H1 (cell line): ENCODE data around the gene TMUB1. TPM values are rescaled to one million over a fixed set of nuclear protein-coding genes. Genes with fewer than 3 reads are reported as not detected.

ENCODE experiments used
- ASH2L ChIP-seq: fragments of 200-600, 300-600 bp; sonication (generic); IDR thresholded peaks from one replicate; pipeline ENCODE4 v1.7.1; 2017; ENCODE audit warnings: low read length
- CREB1 ChIP-seq: IDR thresholded peaks from 2 replicates; pipeline ENCODE4 v1.6.1; 2012; ENCODE audit warnings: inconsistent platforms
- CTBP2 ChIP-seq: IDR thresholded peaks from 2 replicates; pipeline ENCODE4 v1.7.0; 2011; ENCODE audit warnings: borderline replicate concordance, mild to moderate bottlenecking, moderate library complexity, mixed read lengths, low read length; ENCODE audit not compliant: insufficient read depth, insufficient read length
- EP300 ChIP-seq, 2 experiments: IDR thresholded peaks; 1 replicate in 1 of 2; 2 replicates in 1 of 2; pipeline ENCODE4 v1.6.1; 2011 to 2012; ENCODE audit warnings: low read depth in 2 of 2, low read length in 2 of 2, mild to moderate bottlenecking in 2 of 2, borderline replicate concordance in 1 of 2, inconsistent platforms in 1 of 2, moderate library complexity in 1 of 2
- HDAC2 ChIP-seq, 2 experiments: fragments of 300-600 bp in 1 of 2; sonication (generic) in 1 of 2; IDR thresholded peaks; 2 replicates each; pipeline ENCODE4 v1.6.1; 2011 to 2012; ENCODE audit warnings: low read depth in 2 of 2, low read length in 2 of 2, mild to moderate bottlenecking in 2 of 2, moderate library complexity in 2 of 2, borderline replicate concordance in 1 of 2, inconsistent platforms in 1 of 2
- KDM1A ChIP-seq: fragments of 200-600, 300-600 bp; sonication (generic); IDR thresholded peaks from 2 replicates; pipeline ENCODE4 v1.7.1; 2016; ENCODE audit warnings: mild to moderate bottlenecking, low read length, borderline replicate concordance
- NRF1 ChIP-seq: IDR thresholded peaks from 2 replicates; pipeline ENCODE4 v1.6.1; 2011; ENCODE audit warnings: mild to moderate bottlenecking, low read depth, low read length, improper control_type of control experiment
- POLR2AphosphoS5 ChIP-seq: IDR thresholded peaks from 2 replicates; pipeline ENCODE4 v1.6.1; 2011; ENCODE audit warnings: low read depth, low read length
- RNF2 ChIP-seq: fragments of 200-900, 300-1000 bp; sonication (generic); IDR thresholded peaks from 2 replicates; pipeline ENCODE4 v1.7.1; 2016; ENCODE audit warnings: borderline replicate concordance, low read depth, mild to moderate bottlenecking, antibody characterized with exemption, low read length; ENCODE audit not compliant: poor library complexity, severe bottlenecking; ENCODE audit errors: missing control alignments
- SIN3A ChIP-seq, 2 experiments: IDR thresholded peaks in 1 of 2; conservative IDR thresholded peaks in 1 of 2; 2 replicates each; pipeline ENCODE4 v1.6.1; 2011 to 2012; ENCODE audit warnings: low read length in 2 of 2, improper control_type of control experiment in 1 of 2, low read depth in 1 of 2, mild to moderate bottlenecking in 1 of 2
- SIRT6 ChIP-seq: IDR thresholded peaks from one replicate; pipeline ENCODE4 v1.7.1; 2012; ENCODE audit warnings: low read length, inconsistent platforms
- SIX5 ChIP-seq: IDR thresholded peaks from 2 replicates; pipeline ENCODE4 v1.6.1; 2011; ENCODE audit warnings: mild to moderate bottlenecking, low read depth, low read length
- SP1 ChIP-seq: IDR thresholded peaks from 2 replicates; pipeline ENCODE4 v1.6.1; 2011; ENCODE audit warnings: low read depth, low read length
- SRF ChIP-seq: IDR thresholded peaks from 2 replicates; pipeline ENCODE4 v1.6.1; 2011; ENCODE audit warnings: mild to moderate bottlenecking, low read depth, low read length, moderate library complexity
- SUZ12 ChIP-seq: fragments of 200-600 bp; sonication (generic); IDR thresholded peaks from 2 replicates; pipeline ENCODE4 v1.6.1; 2012; ENCODE audit warnings: mild to moderate bottlenecking, inconsistent platforms, low read length, moderate library complexity, mixed read lengths
- TAF1 ChIP-seq: IDR thresholded peaks from 2 replicates; pipeline ENCODE4 v1.6.1; 2011; ENCODE audit warnings: mild to moderate bottlenecking, low read depth, low read length
- TEAD4 ChIP-seq: IDR thresholded peaks from 2 replicates; pipeline ENCODE4 v1.6.1; 2012; ENCODE audit warnings: low read depth, low read length, inconsistent platforms, mixed read lengths
- polyA plus RNA-seq, 7 experiments: library from polyadenylated mRNA; depleted of rRNA in 3 of 7; stranded (reverse) in 5 of 7; unstranded in 2 of 7; fragments of >200 nt in 5 of 7; fragments of 200-250 nt in 2 of 7; gene quantifications; 1 replicate in 5 of 7; 2 replicates in 1 of 7; 4 replicates in 1 of 7; pipeline versions ENCODE4 v1.2.1 to v1.2.3, GENCODE V29; 2011 to 2013; ENCODE audit warnings: missing spikeins in 2 of 7, mixed read lengths in 2 of 7
- total RNA-seq: library from RNA; stranded (reverse); fragmentation: NEBNext Ultra II Directional; extraction: Animal tissue kit (Norgen Biotek cat#: 25700); gene quantifications from 2 replicates; pipeline ENCODE4 v1.2.1, GENCODE V29; 2021
- TF ChIP-seq, protein P1 (sequence below): IDR thresholded peaks from 2 replicates; pipeline ENCODE4 v1.6.1; 2012; ENCODE audit warnings: inconsistent platforms

TMUB1 gene
- total and polyA plus RNA-seq, 2 of the 8 experiments (the other 6 are each of a cell fraction or from before 2014, with no cell fraction given): 41.4 to 56.2 TPM

DNA sequence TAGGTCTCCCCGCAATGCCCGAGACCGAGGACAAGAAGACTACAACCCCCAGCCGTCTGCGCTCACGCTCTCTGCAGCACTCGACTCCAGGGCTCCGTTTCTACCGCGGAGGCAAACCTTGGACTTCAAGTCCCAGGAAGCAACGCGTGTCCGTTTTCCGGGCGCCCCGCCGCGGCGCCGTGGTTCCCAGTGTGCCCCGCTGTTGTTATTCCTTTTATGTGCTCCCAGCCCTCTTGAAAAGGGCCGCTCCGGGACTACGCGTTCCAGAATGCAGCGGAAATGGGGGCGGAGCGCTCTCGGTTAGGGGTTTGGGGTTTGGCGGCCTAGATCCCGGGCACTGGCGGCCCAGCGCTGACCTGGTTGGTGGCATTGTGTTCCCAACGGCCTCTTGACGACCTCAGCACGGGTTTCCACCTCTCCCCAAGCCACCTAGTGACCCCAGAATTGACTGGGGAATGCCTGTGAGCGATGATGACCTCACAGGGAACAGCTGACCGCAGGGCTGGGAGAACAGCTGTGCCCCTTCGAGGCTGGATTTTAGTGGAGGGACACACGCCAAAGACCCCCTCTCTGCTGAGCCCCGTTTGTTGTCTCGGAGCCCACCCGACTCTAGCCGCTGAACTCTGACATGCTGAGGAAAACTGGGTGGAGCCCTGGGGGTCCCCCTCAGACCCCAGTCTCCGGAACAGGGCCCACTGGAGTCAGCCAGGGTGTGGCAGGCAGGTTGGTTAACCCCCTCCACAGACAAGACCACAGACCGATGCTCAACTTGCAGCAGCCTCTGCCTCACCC, 25.1 kb downstream of the TMUB1 start (continued):
- TF ChIP-seq TAF1: peak; percentile 60; the same call in 1 of the 2 replicates
- TF ChIP-seq ASH2L: peak; percentile 14
- no peak for TF ChIP-seq POLR2AphosphoS5
- 0 out of 2 replicates have a peak, but pooled peaks have one; percentile 21 for TF ChIP-seq TEAD4
- TF ChIP-seq SIX5: peak; percentile 94
- TF ChIP-seq SRF: peak; percentile 54; the same call in 1 of the 2 replicates
- no peak for TF ChIP-seq SUZ12
- TF ChIP-seq, protein P1, sequence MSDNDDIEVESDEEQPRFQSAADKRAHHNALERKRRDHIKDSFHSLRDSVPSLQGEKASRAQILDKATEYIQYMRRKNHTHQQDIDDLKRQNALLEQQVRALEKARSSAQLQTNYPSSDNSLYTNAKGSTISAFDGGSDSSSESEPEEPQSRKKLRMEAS: 0 out of 2 replicates have a peak, but pooled peaks have one; percentile 13
- peak; percentile 72 for TF ChIP-seq CTBP2
- no peak for TF ChIP-seq NRF1
- no peak for TF ChIP-seq SIRT6
- TF ChIP-seq RNF2: peak; percentile 5
- peak; percentile 72 for TF ChIP-seq SP1
- TF ChIP-seq KDM1A: no peak
- no peak for TF ChIP-seq EP300 (IDR thresholded peaks at IDR 0.05; ENCODE audit: borderline replicate concordance in 1 of 2, low read depth in 2 of 2, low read length in 2 of 2)
- TF ChIP-seq HDAC2 (IDR thresholded peaks at IDR 0.05; ENCODE audit: borderline replicate concordance in 1 of 2, low read depth in 2 of 2, low read length in 2 of 2): 0 out of 4 replicates have a peak, but pooled peaks of 1 of the 2 experiments have one; percentile 30
- TF ChIP-seq CREB1: peak; percentile 73
- TF ChIP-seq SIN3A (conservative IDR thresholded peaks at IDR 0.05 in 1 of 2, IDR thresholded peaks at IDR 0.05 in 1 of 2; ENCODE audit: low read depth in 1 of 2, low read length in 2 of 2): peak; percentile 20 to 85; a peak in 2 of 4 replicates
